AG09319 (cell line): ENCODE measurements around the gene RAD51B.
"Not testable (repeated sequence)": the region's sequence is repeated elsewhere in the genome, so short reads cannot be mapped to it uniquely, and the experiment has no call there.

ENCODE experiments used
- DNase-seq: peaks from one replicate; pipeline ENCODE4 v3.0.0-alpha.2; 2010; ENCODE audit warnings: low read depth; ENCODE audit errors: extremely low read depth
- CTCF ChIP-seq: IDR thresholded peaks from 2 replicates; pipeline ENCODE4 v1.5.1; 2011; ENCODE audit warnings: low read depth, mild to moderate bottlenecking, inconsistent platforms, low read length, moderate library complexity

RAD51B gene

GRCh38 chr14:68282479-68283377 lies 463.1 kb downstream of the RAD51B start:
- DNase-seq: no peak
- TF ChIP-seq CTCF: no peak

GRCh38 chr14:68283378-68284123 lies 464.0 kb downstream of the RAD51B start:
- TF ChIP-seq CTCF: no peak
- DNase-seq: no peak

- no peak for DNase-seq
- TF ChIP-seq CTCF: no peak
Observed at GRCh38 chr14:68284333-68284732, 464.8 kb downstream of the RAD51B start.

GRCh38 chr14:68284834-68285233 lies 465.3 kb downstream of the RAD51B start:
- no peak for TF ChIP-seq CTCF
- no peak for DNase-seq

- DNase-seq: no peak
- no peak for TF ChIP-seq CTCF
Observed at GRCh38 chr14:68285421-68286179, 466.0 kb downstream of the RAD51B start.

- TF ChIP-seq CTCF: no peak
- no peak for DNase-seq
Observed at GRCh38 chr14:68286667-68287066, 467.1 kb downstream of the RAD51B start.

- not testable (repeated sequence) for DNase-seq
Observed at GRCh38 chr14:68289452-68289851, 469.9 kb downstream of the RAD51B start.
